CD4-positive, alpha-beta T cell treated with Interleukin-17A for 1 hour (primary cell): ENCODE data around the gene ACTR1B.
"Not testable (repeated sequence)": the region's sequence is repeated elsewhere in the genome, so short reads cannot be mapped to it uniquely, and the experiment has no call there.

Experiments
- DNase-seq: peaks from one replicate; pipeline ENCODE4 v3.0.0-alpha.2; 2020

The ACTR1B gene

DNA sequence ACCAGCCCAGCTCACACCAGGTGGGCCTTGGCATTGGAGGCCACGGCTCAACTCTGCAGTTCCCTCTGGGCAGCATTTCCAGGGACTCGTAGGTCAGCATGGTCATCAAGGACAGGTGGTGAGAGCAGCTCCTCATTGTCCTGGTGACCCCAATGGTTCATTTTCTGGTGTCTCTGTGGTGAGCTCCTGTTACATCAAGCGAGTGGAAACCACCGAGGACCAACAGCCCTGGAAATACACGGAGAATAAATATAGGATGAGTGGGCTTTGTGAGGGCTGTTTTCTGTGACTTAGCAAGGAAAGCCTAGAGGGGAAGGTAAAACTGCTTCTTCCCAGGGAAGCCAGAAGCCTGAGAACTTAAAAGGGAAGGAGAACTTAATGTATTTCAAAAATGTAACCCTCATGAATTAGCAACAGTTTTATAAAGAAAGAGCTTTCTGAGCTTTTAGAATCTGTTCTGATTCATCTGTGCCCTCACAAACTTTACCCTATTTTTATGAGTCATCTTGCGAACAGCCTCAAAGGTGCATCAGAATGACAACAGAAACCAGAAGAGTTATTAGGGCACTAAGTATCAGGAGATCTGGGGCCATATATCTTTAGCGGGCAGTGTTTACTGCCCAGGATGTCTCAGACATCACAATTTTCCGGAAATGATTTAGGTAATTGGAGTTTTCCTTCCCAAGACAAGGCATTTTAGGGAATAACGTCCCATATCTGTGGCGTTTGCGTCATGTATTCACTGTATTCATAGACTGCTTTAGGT, 24.4 kb upstream of the ACTR1B start:
- DNase-seq: no peak

DNA sequence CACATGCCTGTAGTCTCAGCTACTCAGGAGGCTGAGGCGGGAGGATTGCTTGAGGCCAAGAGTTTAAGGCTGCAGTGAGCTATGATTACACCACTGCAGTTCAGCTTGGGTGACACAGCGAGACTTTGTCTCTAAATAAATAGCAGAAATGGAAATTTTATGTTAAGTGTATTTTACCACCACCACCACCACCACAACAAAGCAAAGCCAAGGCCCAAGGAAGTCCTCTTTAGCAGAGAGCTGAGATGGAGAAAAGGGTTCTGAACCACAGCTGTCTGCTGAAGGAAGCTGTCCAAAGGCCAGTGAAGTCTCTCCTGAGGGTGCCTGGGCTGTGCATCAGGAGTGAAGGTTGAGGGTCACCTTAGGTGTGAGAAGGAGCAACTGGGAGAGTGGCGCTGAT, 23.4 kb upstream of the ACTR1B start:
- not testable (repeated sequence) for DNase-seq

DNA sequence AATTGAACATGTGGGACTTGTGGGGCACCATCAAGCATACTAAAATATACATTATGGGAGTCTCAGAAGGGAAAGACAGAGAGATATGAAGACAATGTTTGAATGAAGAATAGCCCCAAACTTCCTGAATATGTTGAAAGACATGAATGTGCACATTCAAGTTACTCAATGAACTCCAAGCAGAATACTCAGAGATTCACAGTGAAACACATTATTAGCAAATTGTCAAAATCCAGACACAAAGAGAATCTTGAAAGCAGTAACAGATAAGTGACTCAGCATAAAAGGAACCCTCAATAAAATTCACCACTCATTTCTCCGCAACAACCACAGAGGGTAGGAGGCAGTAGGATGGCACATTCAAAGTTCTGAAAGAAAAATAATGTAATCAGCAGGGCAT, 14.5 kb upstream of the ACTR1B start:
- DNase-seq: no peak

DNA sequence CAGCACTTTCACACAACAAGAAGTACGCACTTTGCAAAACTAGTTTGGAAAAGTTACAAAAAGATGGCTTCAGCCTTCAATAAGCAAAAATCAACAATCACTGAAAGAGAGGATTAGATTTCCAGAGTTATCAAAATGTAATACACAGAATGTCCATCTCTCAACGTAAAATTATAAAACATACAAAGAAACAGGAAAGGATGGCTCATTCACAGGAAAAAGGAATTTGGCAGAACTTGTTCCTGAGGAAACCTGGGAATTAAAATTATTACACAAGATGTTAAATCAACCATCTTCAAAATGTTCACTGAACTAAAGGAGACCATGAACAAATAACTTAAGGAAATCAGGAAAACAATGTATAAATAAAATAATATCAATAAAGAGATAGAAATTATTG, 13.6 kb upstream of the ACTR1B start:
- no peak for DNase-seq

DNA sequence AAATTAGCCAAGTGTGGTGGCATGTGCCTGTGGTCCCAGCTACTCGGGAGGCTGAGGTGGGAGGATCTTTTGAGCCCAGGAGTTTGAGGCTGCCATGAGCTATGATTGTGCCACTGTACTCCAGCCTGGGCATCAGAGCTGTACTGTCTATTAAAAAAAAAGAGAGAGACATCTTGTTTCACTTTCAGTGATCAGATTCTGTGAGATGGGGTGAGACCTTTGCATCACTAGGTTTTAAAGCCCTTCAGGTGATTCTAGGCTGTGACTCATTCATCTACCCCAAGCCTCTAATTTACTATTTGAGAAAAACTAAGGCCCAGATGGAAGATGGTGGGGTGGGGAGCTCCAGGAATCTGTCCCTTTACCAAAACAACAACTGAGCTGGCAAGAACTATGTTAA, 12.8 kb upstream of the ACTR1B start:
- DNase-seq: no peak

DNA sequence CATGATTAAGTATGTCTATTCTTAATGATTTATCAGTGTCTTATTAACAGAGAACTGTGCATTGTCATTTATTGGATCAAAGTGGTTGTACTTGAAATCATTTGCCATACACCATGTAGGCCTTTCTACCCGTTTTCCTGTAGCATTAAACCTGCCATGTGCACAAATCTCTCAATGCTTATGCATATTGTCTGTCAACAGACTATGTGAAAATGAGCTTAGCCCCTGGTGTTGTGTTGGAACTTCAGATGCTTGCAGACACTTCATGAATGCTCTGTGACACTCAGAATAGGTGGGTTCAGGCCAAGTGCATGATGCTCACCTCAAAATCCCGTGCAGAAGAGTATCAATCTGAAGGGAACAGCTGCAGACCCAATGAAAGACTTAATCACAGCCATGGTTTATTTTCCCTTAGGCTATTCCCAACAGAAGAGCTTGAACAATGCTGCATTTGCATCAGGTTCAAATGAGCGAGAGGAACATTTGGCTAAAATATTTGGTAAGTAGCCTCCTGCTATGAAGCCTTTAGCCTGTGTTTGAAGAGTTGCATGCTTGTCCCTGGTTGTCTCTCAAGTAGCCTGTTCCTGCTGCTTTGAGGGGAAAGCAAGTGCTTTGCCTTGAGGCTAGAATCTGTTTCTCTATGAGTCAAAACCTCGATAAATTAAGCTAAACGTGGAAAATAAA, 11.7 kb upstream of the ACTR1B start:
- no peak for DNase-seq

DNA sequence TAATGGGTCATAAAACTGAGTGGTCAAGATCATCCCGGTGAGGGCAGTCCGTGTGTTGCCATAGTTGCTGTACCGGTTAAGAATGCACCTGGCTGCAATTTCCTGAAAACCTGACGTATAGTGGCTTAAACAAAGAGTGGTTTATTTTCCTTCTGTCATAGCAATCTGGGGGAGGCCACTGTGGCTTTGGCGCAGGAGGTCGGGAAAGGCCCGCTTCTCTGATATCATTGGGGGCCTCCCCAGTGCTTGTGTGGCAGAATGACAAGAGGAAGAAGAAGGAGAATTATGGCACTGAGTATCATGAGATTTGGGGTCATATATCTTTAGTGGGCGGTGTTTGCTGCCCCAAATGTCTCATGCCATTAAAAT, 10.1 kb upstream of the ACTR1B start:
- DNase-seq: no peak

DNA sequence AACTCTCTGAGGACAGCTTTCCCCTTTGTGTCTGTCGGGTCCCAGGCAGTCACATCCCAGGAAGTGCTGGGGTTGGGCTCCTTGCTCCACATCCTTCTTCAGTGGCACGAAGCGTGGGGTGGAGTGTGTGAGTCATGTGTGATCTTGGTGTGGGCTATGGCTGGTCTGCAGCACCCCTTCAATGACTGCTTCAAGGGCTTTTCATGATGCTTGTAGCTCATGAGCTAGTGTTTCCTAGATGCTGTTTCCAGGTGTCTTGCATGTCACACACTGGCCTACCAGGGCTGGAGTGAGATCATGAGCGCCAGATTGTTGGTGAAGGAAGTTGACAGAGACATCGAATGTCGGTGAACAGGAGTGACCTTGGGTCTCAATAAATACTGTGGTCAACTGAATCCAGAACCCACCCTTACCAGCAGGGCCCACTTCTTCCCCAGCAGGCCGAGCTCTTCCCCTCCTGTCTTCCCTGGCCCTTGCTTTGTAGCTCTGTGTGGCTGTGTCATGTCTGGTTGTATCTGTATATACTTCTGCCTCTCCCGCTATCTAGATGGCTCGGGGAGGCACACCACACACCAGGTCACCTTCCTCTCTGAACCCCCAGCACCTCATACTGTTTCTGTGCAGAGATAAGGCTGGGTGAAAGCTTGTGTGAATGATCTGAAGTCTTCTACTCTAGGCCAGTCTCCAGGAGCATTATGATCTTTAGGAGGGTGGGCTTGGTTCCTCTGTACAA, 9.5 kb upstream of the ACTR1B start:
- no peak for DNase-seq

DNA sequence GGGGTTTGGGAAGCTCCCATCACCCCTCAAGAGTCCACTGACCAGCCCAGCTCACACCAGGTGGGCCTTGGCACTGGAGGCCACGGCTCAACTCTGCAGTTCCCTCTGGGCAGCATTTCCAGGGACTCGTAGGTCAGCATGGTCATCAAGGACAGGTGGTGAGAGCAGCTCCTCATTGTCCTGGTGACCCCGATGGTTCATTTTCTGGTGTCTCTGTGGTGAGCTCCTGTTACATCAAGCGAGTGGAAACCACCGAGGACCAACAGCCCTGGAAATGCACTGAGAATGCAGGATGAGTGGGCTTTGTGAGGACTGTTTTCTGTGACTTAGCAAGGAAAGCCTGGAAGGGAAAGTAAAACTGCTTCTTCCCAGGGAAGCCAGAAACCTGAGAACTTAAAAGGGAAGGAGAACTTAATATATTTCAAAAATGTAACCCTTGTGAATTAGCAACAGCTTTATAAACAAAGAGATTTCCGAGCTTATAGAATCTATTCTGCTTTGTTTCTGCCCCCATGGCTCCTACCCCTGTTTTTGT, 8.8 kb upstream of the ACTR1B start:
- not testable (repeated sequence) for DNase-seq

DNA sequence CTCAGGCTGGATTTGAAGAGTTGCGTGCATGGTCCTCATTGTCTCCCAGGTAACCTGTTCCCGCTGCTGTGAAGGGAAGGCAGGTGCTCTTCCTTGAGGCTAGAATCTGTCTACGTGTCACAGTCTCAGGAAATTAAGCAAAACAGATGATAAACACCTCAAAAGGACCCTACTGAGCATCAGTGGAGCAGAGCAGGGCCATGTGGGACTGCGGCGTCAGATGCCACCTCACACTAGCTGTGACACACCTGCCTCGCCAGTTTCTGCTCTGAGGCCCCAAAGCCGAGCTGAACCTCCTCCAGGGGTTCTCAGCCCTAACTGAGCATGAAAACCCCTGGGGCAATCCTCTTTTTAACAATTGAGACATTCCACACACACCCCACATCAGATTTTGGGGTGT, 7.7 kb upstream of the ACTR1B start:
- DNase-seq: no peak

DNA sequence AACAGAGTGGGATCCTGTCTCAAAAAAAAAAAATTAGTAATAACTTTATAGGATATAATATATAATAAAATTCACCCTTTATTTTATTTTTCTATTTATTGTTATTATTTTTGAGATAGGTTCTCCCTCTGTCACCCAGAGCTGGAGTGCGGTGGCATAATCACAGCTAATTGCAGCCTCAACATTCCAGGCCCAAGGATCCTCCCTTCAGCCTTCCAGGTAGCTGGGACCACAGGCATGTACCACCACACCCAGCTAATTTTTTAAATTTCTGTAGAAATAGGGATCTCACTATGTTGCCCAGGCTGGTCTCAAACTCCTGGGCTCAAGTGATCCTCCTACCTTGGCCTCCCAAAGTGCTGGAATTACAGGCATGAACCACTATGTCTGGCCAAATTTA, 6.6 kb upstream of the ACTR1B start:
- no peak for DNase-seq

DNA sequence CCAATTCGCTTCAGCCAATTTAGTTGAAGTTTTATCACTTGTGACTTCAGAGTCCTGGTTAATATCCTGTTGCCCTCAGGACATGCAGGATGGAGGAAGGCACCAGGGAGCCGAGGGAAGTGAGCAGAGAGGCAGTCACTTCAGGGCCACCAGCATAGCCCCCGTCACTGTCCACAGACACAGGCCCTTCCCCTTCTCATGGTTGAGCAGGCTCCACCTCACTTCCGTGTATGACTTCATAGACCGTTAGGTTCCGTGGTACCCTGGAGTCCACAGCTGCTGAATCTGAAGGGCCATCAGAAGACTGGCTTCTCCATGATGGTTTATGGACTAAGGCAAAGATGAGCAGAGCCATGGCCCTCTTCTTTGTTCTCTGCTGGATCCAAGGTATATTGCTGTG, 5.6 kb upstream of the ACTR1B start, which contains the start of gene C2orf92:
C2orf92 (plus strand) TSS at position 266 of the 400 bp plus-strand sequence; CDS start at position 342, 76 bp downstream.
- no peak for DNase-seq

DNA sequence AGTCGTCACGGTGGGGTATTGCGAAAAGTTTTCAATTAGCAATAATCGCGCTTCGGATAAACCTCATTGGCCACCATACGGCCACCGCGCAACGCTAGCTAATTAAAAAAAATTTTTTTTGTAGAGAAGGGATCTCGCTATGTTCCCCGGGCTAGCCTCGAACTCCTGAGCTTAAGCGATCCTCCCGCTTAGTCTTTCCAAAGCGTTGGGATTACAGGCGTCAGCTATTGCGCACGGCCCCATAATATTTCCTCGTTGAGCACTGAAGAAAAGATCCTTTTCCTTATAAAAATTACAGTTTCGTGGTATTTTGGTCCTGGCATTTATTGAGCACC, 759 bp upstream of the ACTR1B start:
- DNase-seq: no peak

DNA sequence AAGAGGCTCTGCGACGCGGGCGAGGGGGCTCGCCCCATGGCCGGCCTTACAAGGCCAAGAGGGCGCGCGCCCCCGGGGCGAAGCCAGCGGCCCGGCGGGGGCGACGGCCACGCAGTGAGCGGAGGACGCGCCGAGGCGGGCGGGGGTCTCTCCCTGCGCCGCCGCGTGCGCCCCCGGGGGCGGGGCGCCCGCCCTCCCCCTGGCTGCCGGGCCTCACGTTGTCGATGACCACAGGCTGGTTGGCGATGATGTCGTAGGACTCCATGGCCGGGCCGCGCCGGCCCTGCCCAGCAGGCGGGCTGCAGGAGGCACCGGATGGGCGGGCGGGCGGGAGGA, 250 bp downstream of the ACTR1B start:
- no peak for DNase-seq

DNA sequence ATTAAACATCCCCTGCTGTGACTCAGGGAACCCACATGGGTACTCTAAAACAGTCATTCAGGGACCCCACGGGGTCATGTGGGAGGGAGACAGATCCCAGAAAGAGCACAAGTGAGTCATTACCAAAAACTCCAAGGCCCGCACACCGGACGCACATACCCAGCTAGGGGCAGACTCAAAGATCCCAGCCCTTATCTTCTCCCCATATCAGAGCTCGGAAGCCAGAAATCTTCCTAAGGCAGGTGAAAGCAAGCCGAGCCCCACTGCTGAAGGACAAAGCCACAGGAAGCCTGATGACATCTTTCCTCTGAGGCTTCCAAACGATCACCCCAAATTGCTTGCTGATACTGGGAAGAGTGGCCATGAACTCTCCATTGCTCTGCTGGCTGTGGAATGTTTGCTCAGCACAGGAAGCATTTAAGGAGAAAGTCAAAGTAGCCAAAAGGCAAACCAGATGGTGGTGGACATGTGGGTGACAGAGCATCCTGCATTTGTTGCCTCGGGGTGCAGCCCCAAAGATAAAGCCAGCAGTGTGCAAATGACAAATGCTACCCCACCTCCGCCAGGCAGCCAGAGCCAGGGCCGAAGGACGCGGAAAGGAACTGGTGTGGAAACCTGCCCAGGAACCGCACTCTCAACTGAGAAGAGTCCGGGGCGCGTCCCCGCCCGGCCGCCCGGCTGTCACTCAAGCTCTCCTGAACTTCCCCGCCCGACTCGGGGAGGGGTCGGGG, 784 bp downstream of the ACTR1B start:
- peak; percentile 69 for DNase-seq

DNA sequence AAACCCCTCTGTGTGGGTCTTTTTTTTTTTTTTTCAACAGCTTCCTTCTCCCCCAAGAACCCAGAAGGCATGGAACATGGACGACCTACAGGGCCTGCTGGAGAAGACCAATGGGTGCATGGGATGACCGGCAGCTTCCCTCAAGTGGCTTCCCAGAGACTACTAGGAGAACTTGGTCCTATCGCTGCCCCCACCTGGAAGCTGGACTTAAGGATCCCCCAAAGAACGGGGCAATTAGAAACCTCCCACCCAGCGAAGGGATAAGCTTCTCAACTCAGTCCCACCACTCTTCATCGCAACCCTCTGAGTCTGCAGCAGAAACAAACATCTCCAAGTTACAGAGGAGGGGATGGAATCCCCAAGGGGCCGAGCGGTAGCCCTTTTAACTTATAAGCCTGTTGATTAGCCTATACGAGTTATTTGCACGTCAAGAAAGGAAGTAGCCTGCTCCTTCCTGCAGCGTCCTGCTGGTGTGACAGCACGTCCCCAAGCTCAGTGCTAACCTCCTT, 1.4 kb downstream of the ACTR1B start:
- no peak for DNase-seq

DNA sequence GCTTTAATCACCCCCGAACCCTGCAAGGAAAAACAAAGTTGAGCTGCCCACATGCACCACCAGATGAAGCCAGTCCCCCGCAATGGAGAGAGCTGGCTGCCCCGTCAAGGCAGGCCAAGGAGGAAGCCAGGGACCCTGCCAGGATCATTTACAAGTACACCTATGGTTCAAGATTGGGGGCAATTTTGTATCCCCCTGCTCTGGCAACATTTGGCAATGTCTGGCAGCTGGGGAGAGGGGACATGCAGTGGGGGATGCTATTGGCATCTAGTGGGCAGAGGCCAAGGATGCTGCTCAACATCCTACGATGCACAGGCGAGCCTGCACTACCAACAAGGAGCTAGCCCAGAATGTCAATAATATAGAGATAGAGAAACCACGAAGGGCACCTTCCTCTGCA, 1.9 kb downstream of the ACTR1B start:
- no peak for DNase-seq

DNA sequence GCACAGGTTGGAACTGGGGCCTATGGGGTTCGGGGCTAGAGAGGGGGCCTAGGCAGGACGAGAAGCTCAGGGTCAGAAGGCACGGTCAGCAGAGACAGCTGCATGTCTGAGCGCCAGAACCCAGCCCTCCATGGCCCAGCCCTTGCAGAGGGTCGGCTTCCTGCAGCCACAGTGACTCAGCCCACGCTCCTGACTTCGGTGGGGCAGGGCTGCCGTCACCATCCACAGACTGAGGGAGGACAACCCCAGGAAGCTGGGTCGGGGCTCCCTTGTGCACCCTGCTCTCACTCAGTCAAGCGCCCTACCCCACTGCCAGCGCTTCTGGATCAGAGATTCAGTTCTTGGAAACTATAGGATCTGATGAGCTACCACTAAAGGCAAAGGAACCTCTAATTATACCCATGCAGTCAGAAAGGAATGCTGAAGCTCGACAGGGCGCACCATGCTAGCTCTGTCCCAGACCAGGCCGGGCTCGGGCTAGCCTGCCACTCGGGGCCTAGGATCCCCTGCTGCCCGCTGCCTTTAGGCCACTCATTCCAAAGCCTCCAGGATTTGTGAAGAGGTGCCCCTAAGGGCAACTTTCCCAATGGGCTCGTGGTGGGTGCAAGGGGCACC, 3.0 kb downstream of the ACTR1B start:
- no peak for DNase-seq

DNA sequence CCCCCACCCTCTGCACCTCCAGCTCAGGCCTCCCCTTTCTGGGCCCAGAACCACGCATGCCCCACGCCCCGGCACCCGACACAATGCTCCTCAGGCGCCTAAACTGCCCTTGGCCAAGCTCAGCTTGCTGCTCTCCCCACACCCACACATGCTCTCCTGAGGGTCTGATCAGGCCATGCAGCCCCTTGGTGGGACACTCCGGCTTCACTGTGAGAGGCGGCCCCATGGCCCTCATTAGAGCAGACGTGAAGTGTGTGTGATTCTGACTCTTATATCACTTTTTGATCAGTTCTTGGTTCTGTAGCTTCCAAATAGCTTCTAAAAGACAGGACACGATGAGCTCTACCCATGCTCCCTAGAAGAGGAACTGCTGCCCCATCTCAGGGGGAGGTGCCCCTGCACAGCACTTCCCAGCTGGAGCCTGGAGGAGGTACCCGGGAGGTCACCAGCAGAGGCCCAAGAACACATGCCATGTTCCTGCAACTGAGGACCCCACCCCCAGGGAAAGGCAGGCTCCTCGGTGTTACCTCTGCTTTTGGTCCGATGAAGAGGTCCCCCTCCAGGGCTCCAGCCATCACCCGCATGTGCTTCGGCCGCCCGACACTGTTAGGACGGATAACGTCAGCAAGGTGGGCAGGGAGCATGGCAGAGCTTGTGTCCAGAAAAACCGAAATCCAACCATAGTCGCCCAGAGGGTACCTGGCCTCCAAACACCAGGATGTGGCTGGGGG, 3.6 kb downstream of the ACTR1B start:
- no peak for DNase-seq

DNA sequence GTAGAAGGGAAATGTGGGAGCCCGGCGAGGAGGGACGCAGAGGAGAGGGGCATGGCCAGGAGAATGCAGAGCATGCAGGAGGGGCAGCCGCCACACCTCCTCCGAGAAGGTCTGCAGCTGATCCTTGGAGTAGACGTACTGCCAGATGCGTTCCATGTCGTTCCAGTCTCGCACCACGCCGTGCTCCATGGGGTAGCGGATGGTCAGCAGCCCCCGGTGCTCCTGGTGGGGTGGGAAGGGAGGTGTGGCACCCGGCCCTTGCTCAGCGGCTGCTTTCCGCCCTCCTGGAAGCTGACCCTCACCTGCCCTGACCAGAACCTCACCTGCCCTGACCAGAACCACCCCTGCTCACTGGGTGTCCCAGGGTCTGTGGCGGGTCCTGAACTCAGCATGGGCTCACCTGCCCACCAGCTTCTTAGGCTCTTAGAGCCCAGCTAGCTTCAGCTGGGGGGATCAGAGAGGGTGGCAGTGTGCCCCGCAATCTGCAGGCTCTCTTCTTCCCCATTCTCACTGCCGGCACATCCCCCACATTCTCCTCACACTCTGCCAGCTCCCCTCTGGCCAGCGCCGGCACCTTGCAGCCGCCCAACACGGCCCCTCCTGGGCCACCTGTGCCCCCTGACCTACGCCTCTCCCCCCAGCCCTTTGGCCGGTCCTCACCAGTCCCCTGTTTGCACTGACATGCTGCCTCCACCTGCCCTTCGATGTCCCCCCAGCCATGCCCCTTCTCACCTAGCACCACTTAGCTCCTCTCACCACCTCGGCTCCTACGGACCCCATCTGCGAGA, 4.4 kb downstream of the ACTR1B start:
- DNase-seq: no peak

DNA sequence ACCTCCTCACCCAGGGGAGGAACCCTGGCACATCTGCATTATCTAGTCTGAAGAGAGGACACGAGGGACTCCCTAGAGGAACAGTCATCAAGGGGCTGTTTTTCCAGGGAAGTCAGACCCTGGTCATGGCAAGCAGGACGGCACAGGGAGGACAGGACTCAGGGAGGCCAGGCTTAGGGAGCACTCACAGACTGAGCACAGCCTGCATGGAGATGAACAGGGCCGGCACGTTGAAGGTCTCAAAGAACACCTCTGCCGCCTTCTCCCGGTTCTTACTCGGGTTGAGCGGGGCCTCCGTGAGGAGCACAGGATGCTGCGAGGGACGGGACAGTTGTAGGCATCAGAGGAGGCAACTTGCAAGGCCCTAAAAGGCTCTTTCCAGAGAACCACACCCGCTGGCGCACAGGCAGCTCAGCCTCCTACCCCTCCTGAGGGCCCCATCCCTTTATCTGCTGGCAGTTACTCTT, 5.1 kb downstream of the ACTR1B start:
- no peak for DNase-seq
